Measurements from ENCODE around the gene BANK1. TPM values are rescaled to one million over a fixed set of nuclear protein-coding genes. Genes with fewer than 3 reads are reported as not detected.

Gene BANK1
- total RNA-seq, 6 donors from 2014 or later: 7.6 to 29.3 (median 11.4) TPM

DNA sequence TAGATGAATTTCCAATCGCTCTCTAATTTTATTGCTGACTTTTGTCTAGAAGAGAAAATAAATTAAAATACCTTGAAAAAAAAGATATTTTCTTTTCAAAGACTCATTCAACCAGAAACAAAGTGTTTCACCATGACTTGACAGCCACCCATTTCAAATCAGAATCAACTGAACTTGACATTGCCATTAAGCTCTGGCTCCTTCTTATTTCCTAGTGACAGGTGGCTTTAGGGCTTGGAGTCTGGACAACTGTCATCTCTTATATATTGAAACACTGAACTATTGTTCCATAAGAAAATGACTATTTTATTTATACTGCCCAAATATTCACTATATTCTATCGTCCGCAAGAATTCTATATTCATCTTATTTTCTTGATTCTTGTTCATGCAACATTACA is 325.6 kb downstream of the BANK1 start:
- Histone ChIP-seq H3K9me3 (peaks cover 0 to 14% (median 5%) of the 10 kb centered on the region in 4 donors), H3K4me1 (no peaks in the 10 kb centered on the region), H3K36me3 (no peaks in the 10 kb centered on the region), H3K27me3 (no peaks in the 10 kb centered on the region), H3K4me3 (no peak overlapping the region), H3K27ac (no peak overlapping the region)
- TF ChIP-seq POLR2AphosphoS5 (IDR thresholded peaks at IDR 0.05) (no peak), EP300 (IDR thresholded peaks at IDR 0.05) (no peak), POLR2A (IDR thresholded peaks at IDR 0.05) (no peak)
- TF ChIP-seq, protein P1, sequence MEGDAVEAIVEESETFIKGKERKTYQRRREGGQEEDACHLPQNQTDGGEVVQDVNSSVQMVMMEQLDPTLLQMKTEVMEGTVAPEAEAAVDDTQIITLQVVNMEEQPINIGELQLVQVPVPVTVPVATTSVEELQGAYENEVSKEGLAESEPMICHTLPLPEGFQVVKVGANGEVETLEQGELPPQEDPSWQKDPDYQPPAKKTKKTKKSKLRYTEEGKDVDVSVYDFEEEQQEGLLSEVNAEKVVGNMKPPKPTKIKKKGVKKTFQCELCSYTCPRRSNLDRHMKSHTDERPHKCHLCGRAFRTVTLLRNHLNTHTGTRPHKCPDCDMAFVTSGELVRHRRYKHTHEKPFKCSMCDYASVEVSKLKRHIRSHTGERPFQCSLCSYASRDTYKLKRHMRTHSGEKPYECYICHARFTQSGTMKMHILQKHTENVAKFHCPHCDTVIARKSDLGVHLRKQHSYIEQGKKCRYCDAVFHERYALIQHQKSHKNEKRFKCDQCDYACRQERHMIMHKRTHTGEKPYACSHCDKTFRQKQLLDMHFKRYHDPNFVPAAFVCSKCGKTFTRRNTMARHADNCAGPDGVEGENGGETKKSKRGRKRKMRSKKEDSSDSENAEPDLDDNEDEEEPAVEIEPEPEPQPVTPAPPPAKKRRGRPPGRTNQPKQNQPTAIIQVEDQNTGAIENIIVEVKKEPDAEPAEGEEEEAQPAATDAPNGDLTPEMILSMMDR (IDR thresholded peaks at IDR 0.05): no peak
- ATAC-seq (ENCODE audit: low FRiP score in 2 of 2): no peak
- no peak for DNase-seq
- 96 to 97% methylated on average over 3 of the region's 3 CpGs for WGBS, 2 donors

DNA sequence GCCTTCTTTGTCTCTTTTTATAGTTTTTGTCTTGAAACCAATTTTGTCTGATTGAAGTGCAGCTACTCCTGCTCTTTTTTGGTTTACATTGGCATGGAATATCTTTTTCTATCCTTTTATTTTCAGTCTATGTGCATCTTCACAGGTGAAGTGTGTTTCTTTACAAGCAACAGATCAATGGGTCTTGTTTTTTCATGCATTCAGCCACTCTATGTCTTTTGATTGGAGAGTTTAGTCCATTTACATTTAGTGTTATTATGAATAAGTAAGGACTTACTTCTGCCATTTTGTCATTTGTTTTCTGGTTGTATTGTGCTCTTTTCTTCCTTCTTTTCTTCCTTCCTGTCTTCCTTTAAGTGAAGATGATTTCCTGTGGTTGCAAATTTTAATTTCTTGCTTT is 330.3 kb downstream of the BANK1 start:
- Histone ChIP-seq H3K27me3 (no peaks in the 10 kb centered on the region), H3K4me1 (no peaks in the 10 kb centered on the region), H3K4me3 (no peak overlapping the region), H3K27ac (no peak overlapping the region), H3K9me3 (peaks cover 0 to 22% (median 4%) of the 10 kb centered on the region in 4 donors), H3K36me3 (no peaks in the 10 kb centered on the region)
- ATAC-seq (ENCODE audit: low FRiP score in 2 of 2) (no peak), DNase-seq (no peak)
- TF ChIP-seq POLR2AphosphoS5 (IDR thresholded peaks at IDR 0.05): no peak
- TF ChIP-seq POLR2A (IDR thresholded peaks at IDR 0.05): no peak
- TF ChIP-seq EP300 (IDR thresholded peaks at IDR 0.05): no peak
- TF ChIP-seq, protein P1 (IDR thresholded peaks at IDR 0.05): no peak

Data from upper lobe of left lung (tissue), 6 donors.